ENCODE results near the gene AK2.
"Not testable (repeated sequence)": the region's sequence is repeated elsewhere in the genome, so short reads cannot be mapped to it uniquely, and the experiment has no call there.

AK2 gene

GRCh38 chr1:33005838-33006421, 30.8 kb downstream of the AK2 start:
- Histone ChIP-seq H3K36me3 (ENCODE audit: insufficient read depth, low read length) (peaks cover 17% of the 10 kb centered on the region), H3K9ac (ENCODE audit: low read depth, low read length) (no peak overlapping the region), H3K4me1 (ENCODE audit: insufficient read depth, low read length) (peaks cover 5% of the 10 kb centered on the region), H3K9me3 (ENCODE audit: control insufficient read depth, insufficient read depth, low read length) (no peaks in the 10 kb centered on the region)

DNA sequence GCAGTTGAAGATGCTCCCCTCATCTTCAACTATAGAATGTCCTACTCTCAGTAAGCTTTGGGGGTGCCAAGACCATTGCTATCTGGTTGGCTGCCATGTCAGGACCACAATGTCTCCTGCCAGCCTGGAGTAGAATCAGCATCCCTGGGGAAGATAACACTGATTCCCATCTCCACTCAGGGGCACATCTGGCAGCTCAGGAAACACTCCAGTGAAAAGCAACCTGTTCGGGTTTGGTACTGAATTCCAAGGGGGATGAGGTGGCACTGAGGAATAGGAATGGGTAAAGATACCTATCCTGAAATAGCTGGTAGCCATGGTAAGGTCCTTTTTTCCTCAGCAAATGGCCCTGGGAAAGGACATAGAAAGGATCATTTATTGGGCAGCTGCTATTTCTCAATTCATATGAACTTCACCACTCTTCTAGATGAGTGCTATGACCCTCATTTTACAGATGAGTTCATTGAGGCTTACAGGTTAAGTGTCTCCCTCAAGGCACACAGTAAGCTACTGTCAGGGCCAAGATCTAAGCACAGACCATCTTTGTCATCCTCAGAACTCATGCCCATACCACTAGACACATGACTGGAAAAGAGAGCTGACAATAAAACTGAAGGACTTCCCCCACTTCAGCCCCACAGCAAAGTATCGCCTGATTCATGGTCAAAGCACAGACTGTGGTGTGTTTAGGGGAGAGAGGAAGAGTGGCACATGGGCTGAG, 31.4 kb downstream of the AK2 start:
- Histone ChIP-seq H3K9me3 (ENCODE audit: control insufficient read depth, insufficient read depth, low read length) (no peaks in the 10 kb centered on the region), H3K36me3 (ENCODE audit: insufficient read depth, low read length) (peaks cover 17% of the 10 kb centered on the region), H3K4me1 (ENCODE audit: insufficient read depth, low read length) (peaks cover 5% of the 10 kb centered on the region), H3K9ac (ENCODE audit: low read depth, low read length) (no peak overlapping the region)

GRCh38 chr1:33004613-33005012, 32.1 kb downstream of the AK2 start:
- Histone ChIP-seq H3K9ac (ENCODE audit: low read depth, low read length) (no peak overlapping the region), H3K9me3 (ENCODE audit: control insufficient read depth, insufficient read depth, low read length) (no peaks in the 10 kb centered on the region), H3K36me3 (ENCODE audit: insufficient read depth, low read length) (peaks cover 16% of the 10 kb centered on the region), H3K4me1 (ENCODE audit: insufficient read depth, low read length) (peaks cover 5% of the 10 kb centered on the region)

- H3K9me3 ChIP-seq (ENCODE audit: control insufficient read depth, insufficient read depth, low read length) = no peaks in the 10 kb centered on the region
- no peak overlapping the region for H3K9ac ChIP-seq (ENCODE audit: low read depth, low read length)
- peaks cover 5% of the 10 kb centered on the region for H3K4me1 ChIP-seq (ENCODE audit: insufficient read depth, low read length)
- peaks cover 7% of the 10 kb centered on the region for H3K36me3 ChIP-seq (ENCODE audit: insufficient read depth, low read length)
These were observed 33.0 kb downstream of the AK2 start for GRCh38 chr1:33003657-33004056.

- H3K9me3 ChIP-seq (ENCODE audit: control insufficient read depth, insufficient read depth, low read length) = no peaks in the 10 kb centered on the region
- H3K9ac ChIP-seq (ENCODE audit: low read depth, low read length) = no peak overlapping the region
- H3K36me3 ChIP-seq (ENCODE audit: insufficient read depth, low read length) = no peaks in the 10 kb centered on the region
- peaks cover 5% of the 10 kb centered on the region for H3K4me1 ChIP-seq (ENCODE audit: insufficient read depth, low read length)
These were observed 34.7 kb downstream of the AK2 start for GRCh38 chr1:33002006-33002405.

DNA sequence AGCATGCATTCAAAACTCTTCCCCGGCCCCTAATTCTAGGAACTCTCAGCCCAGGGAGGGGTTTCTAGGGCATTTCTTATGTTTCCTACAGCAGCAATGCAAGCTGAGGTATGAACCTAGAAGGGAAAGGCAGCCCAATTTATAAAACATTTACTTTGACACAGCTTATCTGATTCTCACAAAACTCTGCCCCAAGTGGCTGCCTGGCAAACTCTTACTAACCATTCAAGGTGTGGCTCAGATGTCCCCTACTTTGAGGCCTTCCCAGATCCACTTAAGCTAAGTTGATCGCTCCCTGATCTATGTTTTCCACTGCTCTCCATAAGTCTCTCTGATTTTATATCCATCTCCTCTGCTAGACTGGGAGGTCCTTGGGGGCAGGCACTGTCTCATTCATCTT, 35.4 kb downstream of the AK2 start:
- H3K9ac ChIP-seq (ENCODE audit: low read depth, low read length) = no peak overlapping the region
- peaks cover 5% of the 10 kb centered on the region for H3K4me1 ChIP-seq (ENCODE audit: insufficient read depth, low read length)

GRCh38 chr1:33000427-33001026, 36.2 kb downstream of the AK2 start:
- peaks cover 5% of the 10 kb centered on the region for H3K4me1 ChIP-seq (ENCODE audit: insufficient read depth, low read length)
- no peaks in the 10 kb centered on the region for H3K36me3 ChIP-seq (ENCODE audit: insufficient read depth, low read length)
- H3K9ac ChIP-seq (ENCODE audit: low read depth, low read length) = no peak overlapping the region
- H3K9me3 ChIP-seq (ENCODE audit: control insufficient read depth, insufficient read depth, low read length) = no peaks in the 10 kb centered on the region

More for the DNA sequence above, 35.4 kb downstream of the AK2 start:
- Histone ChIP-seq H3K36me3 (ENCODE audit: insufficient read depth, low read length) (no peaks in the 10 kb centered on the region), H3K9me3 (ENCODE audit: control insufficient read depth, insufficient read depth, low read length) (no peaks in the 10 kb centered on the region)

GRCh38 chr1:32998997-32999396, 37.7 kb downstream of the AK2 start:
- Histone ChIP-seq H3K4me1 (ENCODE audit: insufficient read depth, low read length) (peaks cover 5% of the 10 kb centered on the region), H3K9ac (ENCODE audit: low read depth, low read length) (no peak overlapping the region), H3K9me3 (ENCODE audit: control insufficient read depth, insufficient read depth, low read length) (no peaks in the 10 kb centered on the region), H3K36me3 (ENCODE audit: insufficient read depth, low read length) (no peaks in the 10 kb centered on the region)

- H3K9ac ChIP-seq (ENCODE audit: low read depth, low read length) = no peak overlapping the region
- no peaks in the 10 kb centered on the region for H3K36me3 ChIP-seq (ENCODE audit: insufficient read depth, low read length)
- no peaks in the 10 kb centered on the region for H3K9me3 ChIP-seq (ENCODE audit: control insufficient read depth, insufficient read depth, low read length)
- peaks cover 5% of the 10 kb centered on the region for H3K4me1 ChIP-seq (ENCODE audit: insufficient read depth, low read length)
These were observed 38.6 kb downstream of the AK2 start for GRCh38 chr1:32998064-32998463.

- H3K9ac ChIP-seq (ENCODE audit: low read depth, low read length) = no peak overlapping the region
- no peaks in the 10 kb centered on the region for H3K36me3 ChIP-seq (ENCODE audit: insufficient read depth, low read length)
- peaks cover 6% of the 10 kb centered on the region for H3K4me1 ChIP-seq (ENCODE audit: insufficient read depth, low read length)
- H3K9me3 ChIP-seq (ENCODE audit: control insufficient read depth, insufficient read depth, low read length) = no peaks in the 10 kb centered on the region
These were observed 39.2 kb downstream of the AK2 start for GRCh38 chr1:32997381-32997891.

DNA sequence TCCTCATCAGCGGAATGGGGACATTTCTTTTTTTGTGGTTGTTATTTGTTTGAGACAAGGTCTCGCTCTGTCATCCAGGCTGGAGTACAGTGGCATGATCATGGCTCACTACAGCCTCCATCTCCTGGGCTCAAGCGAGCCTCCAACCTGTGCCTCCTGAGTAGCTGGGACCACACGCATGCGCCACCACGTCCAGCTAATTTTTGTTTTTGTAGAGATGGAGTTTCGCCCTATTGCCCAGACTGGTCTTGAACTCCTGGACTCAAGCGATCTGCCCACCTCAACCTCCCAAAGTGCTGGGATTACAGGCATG, 43.4 kb downstream of the AK2 start:
- H3K9me3 ChIP-seq (ENCODE audit: control insufficient read depth, insufficient read depth, low read length); H3K9ac ChIP-seq (ENCODE audit: low read depth, low read length); H3K36me3 ChIP-seq (ENCODE audit: insufficient read depth, low read length): not testable (repeated sequence)
- H3K4me1 ChIP-seq (ENCODE audit: insufficient read depth, low read length) = peaks cover 33% of the 10 kb centered on the region

GRCh38 chr1:32992489-32993323, 44.0 kb downstream of the AK2 start:
- Histone ChIP-seq H3K4me1 (ENCODE audit: insufficient read depth, low read length) (peaks cover 33% of the 10 kb centered on the region), H3K9ac (ENCODE audit: low read depth, low read length) (no peak overlapping the region), H3K36me3 (ENCODE audit: insufficient read depth, low read length) (no peaks in the 10 kb centered on the region), H3K9me3 (ENCODE audit: control insufficient read depth, insufficient read depth, low read length) (no peaks in the 10 kb centered on the region)

- peaks cover 33% of the 10 kb centered on the region for H3K4me1 ChIP-seq (ENCODE audit: insufficient read depth, low read length)
These were observed 44.7 kb downstream of the AK2 start for GRCh38 chr1:32991819-32992488.

DNA sequence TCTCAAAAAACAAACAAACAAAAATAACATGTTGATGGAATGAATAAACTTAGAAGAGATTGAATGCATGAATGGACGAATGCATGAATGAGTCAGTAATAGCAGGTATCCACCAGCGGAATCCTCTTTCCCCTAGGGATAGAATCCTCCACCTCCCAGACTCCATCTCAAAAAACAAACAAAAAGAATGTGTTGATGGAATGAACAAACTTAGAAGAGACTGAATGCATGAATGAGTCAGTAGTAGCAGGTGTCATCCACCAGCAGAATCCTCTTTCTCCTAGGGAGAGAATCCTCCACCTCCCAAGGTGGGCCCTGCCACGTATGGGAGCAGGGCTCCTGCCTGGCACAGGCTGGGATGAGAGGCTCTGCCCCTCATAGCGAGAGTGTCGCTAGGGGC, 45.3 kb downstream of the AK2 start:
- Histone ChIP-seq H3K4me1 (ENCODE audit: insufficient read depth, low read length) (peaks cover 33% of the 10 kb centered on the region), H3K9me3 (ENCODE audit: control insufficient read depth, insufficient read depth, low read length) (no peaks in the 10 kb centered on the region), H3K9ac (ENCODE audit: low read depth, low read length) (no peak overlapping the region), H3K36me3 (ENCODE audit: insufficient read depth, low read length) (no peaks in the 10 kb centered on the region)

More at GRCh38 chr1:32991819-32992488, 44.7 kb downstream of the AK2 start:
- Histone ChIP-seq H3K9ac (ENCODE audit: low read depth, low read length) (no peak overlapping the region), H3K36me3 (ENCODE audit: insufficient read depth, low read length) (no peaks in the 10 kb centered on the region), H3K9me3 (ENCODE audit: control insufficient read depth, insufficient read depth, low read length) (no peaks in the 10 kb centered on the region)
